ENCODE data around the gene ZNF423.

ZNF423 gene

GRCh38 chr16:49788986-49789385 lies 66.9 kb downstream of the ZNF423 start:
- no peak for DNase-seq

- DNase-seq = peak in 28 of 51 donors; percentile 6 to 71 (median 36)
Observed at GRCh38 chr16:49788572-49788971, 67.3 kb downstream of the ZNF423 start.

GRCh38 chr16:49786926-49787557 lies 68.9 kb downstream of the ZNF423 start:
- DNase-seq = no peak

GRCh38 chr16:49785970-49786369 lies 69.9 kb downstream of the ZNF423 start:
- DNase-seq = no peak

DNA sequence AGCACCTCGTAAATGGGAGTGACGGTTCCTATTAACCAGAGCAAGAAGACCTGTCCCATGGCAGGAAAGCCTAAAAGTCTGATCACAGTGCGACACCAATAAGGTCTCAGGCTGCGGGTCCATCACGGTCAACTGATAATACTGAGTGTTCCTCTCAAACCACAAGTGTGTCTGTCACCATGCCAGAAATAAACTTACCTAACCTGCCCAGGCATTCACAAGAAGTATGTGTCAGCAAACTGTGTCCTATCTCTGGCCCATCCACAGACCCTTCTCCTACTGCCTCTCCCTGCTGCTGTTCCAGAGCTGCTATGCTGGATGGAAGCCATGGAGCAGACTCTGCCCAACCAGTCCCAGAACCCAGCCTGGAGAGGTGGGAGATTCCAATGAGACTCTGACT lies 73.5 kb downstream of the ZNF423 start:
- no peak for DNase-seq

DNA sequence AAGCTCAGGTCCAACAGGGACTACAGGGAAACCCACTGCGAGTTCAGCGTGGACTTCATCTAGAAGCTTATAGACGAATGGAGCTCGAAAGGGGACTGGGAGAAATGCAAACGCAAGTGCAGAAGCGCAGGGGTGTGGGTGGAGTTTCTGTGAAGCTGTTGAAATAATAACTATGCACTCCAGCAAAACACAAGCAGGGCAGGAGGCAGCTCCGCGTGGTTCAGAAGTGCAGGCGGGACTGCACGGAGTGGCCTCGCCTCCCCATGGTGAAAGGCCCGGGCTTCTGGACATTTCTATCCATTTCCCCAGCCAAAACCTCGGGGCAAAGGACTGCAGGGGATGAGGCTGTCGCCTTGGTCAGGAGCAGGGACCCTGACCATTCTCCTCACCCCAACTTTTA lies 74.5 kb downstream of the ZNF423 start:
- DNase-seq = no peak

- DNase-seq = no peak
Observed at GRCh38 chr16:49780433-49780832, 75.5 kb downstream of the ZNF423 start.

DNA sequence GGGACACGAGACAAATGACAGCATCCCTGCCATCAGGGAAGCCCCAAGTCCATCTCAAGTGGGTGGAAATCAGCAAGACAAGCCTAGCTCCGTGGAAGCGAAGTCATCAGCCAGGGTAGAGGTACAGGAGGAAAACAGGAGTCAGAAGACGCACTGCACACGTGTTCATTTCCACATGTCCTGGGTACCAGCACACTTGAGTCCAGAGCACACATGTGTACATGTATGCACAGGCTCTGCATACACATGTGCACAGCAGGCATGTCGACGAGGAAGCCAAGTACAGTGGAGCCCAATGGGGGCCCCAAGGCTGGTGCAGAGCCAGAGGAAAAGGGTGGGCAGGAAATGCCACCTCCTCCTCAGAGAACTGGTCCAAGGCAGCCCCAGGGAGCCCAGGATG lies 75.9 kb downstream of the ZNF423 start:
- DNase-seq = no peak

DNA sequence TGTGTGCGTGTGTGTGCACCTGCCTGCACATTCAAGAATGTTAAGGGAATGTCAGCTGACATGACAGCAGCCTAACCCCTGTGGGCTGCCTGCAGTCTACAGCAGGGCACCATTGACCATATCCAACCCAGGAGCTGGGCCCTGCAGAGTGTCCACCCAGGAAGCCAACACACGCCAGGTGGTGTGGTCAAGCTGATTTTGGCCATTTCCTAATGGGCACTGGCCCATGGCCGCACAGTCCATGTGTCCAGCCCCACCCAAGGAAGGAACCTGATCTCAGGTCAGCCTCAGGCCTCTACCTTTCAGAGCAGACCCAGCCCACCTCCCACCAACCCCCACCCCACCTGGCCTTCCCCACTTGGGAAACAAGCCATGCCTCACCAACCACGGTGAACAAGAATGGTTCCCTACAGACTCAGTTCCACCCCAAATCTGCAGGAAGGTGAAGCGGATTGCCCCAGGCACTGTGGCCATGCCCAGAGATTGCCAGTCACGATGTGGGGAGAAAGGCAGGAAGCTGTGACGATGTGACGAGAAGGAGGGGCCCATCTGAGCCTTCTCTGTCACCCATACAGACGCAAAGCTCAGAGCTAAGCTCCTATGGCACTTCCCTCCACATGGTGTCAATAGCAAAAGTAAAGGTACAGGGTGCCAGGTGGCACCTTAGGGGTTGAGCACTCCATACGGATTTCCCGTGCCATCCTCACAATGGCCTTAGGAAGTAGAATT lies 77.5 kb downstream of the ZNF423 start:
- DNase-seq = no peak

GRCh38 chr16:49776734-49777133 lies 79.2 kb downstream of the ZNF423 start:
- DNase-seq = no peak

- peak in 22 of 51 donors; percentile 12 to 70 (median 42) for DNase-seq
Observed at GRCh38 chr16:49776085-49776595, 79.8 kb downstream of the ZNF423 start.

GRCh38 chr16:49775581-49775980 lies 80.3 kb downstream of the ZNF423 start:
- no peak for DNase-seq

DNA sequence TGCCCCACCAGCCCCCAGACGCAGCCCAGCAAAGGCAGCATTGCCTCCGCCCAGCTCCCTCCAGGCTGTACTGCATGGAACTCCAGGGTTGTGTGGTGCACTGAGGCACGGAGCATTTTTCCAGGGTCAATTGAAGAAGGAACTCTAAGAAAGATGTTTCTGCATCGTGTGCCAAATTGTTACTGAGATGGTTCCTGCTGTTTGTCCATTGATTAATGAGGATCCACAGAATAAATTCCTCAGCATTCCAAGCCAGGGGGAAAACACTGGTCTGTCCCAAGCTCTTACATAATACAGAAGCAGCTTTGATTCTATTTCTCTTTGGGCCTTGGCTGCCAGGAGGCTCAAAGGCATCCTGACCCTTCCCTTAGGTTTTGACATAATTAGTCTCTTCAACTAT lies 80.9 kb downstream of the ZNF423 start:
- DNase-seq = no peak

GRCh38 chr16:49773534-49774475 lies 82.1 kb downstream of the ZNF423 start:
- DNase-seq = peak in 2 of 51 donors; percentile 8 to 17

GRCh38 chr16:49767998-49768397 lies 87.9 kb downstream of the ZNF423 start:
- no peak for DNase-seq

GRCh38 chr16:49767414-49767813 lies 88.5 kb downstream of the ZNF423 start:
- no peak for DNase-seq

DNA sequence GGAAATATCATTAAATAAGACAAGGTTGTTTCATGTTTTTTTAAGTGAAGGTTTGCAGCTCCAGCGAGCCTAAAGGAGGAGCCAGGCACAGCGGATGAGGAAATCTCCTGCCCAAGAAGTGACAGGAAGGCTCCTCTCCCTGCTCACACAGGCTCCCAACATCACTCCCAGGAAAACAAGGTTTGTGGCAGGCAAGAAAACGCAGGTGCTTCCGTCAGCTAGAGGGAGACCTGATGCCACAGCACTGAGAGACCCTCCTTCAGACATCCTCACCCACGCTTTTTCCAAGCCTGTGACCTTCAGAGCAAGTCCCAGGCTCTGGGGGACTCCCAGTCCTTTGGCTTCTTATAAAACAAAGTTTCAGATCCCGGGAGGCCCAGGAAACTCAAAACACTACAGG lies 89.7 kb downstream of the ZNF423 start:
- DNase-seq = no peak

DNA sequence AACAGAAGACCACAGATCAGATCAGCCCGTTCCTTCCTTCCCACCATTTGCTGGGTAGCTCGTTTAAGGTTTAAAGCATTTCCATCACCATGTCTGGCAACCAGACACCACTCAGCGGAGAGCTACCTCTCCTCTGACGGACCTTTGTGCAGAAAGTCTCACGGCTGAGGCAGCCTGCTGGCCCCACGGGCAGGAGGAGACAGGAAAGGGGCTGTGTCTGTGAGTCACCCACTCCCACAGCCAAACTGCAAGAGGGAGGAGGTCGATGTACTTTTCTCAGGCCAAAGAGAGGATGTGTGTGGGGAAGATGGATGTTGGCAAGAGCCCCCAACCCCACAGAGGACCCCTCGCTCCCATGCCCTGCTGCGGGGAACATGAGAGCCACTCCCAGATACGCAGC lies 92.1 kb downstream of the ZNF423 start:
- no peak for DNase-seq

DNA sequence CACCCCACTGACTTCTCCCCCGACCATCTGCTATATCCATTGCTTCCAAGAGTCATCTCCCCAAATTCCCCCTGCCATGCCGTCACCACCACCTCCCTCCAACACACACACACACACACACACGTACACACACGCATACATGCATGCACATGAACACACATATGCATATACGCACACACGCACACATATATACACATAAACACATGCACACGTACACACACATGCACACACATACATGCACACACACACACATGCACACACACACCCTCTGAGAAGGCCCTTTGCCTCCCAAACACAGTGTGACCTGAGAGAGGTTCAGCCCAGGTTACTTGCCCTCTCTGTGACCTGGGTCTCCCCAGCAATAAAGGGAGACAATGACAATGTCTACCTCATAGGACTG lies 95.1 kb downstream of the ZNF423 start:
- DNase-seq = no peak

GRCh38 chr16:49757559-49758069 lies 98.3 kb downstream of the ZNF423 start:
- no peak for DNase-seq

DNA sequence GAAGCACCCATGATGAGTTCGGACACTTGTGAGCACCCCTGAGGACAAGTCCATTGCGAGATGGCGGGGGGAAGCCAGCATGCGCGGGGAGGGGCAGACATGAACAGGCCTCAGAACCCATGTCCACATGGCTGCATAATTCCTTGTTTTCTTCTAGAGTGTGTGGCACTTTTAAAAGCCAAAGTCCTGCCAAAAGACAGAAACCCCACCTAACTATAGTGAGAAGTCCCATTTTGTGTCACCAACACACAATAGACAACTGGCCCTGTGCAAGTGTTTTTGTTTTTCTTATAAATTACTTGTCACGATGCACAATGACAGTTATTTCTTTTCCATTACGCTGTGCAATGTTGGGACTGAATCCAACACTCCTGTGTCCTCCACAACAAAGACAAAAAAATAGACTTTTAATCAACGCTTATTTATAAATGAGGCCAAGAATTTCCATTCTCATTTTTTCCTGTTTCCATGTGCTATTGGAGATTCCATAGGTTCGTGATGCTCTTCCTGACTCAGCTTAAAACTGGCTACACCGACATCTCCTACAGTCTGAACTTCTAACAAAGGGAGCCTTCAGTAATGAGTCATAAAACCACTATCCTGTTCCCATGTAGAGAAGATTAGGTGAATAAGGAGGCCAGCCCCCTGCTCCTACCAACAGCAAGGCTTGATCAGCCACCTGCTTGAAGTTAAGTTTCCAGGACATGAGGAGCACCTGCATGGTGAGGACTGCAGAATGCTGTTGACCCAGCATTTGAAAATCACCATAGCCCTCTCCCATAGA lies 98.9 kb downstream of the ZNF423 start:
- no peak for DNase-seq

Measured in hypothalamus (tissue), 51 donors.